CD4-positive, alpha-beta T cell treated with Interleukin-17A for 4 hours (primary cell): ENCODE data around the gene SLAMF7.
"Not testable (repeated sequence)": the region's sequence is repeated elsewhere in the genome, so short reads cannot be mapped to it uniquely, and the experiment has no call there.

ENCODE experiments used
- DNase-seq: peaks from one replicate; pipeline ENCODE4 v3.0.0-alpha.2; 2020; ENCODE audit warnings: mixed read lengths

Gene SLAMF7

GRCh38 chr1:160721473-160721872, 17.6 kb upstream of the SLAMF7 start:
- no peak for DNase-seq

- DNase-seq, result no peak
These were observed 16.3 kb upstream of the SLAMF7 start for GRCh38 chr1:160722726-160723125.

GRCh38 chr1:160723332-160723731, 15.7 kb upstream of the SLAMF7 start:
- DNase-seq, result no peak

GRCh38 chr1:160724465-160725242, 14.4 kb upstream of the SLAMF7 start:
- DNase-seq, result no peak

GRCh38 chr1:160726114-160726497, 12.9 kb upstream of the SLAMF7 start:
- DNase-seq, result no peak

- peak; percentile 69 for DNase-seq
These were observed 12.3 kb upstream of the SLAMF7 start for GRCh38 chr1:160726498-160727315.

GRCh38 chr1:160727316-160727640, 11.8 kb upstream of the SLAMF7 start:
- no peak for DNase-seq

- not testable (repeated sequence) for DNase-seq
These were observed 7.5 kb upstream of the SLAMF7 start for GRCh38 chr1:160731564-160731963.

- DNase-seq, result no peak
These were observed 7.1 kb upstream of the SLAMF7 start for GRCh38 chr1:160731990-160732389.

GRCh38 chr1:160733898-160734297, 5.1 kb upstream of the SLAMF7 start:
- no peak for DNase-seq

GRCh38 chr1:160734301-160734700, 4.7 kb upstream of the SLAMF7 start:
- no peak for DNase-seq

GRCh38 chr1:160738271-160738670, 776 bp upstream of the SLAMF7 start:
- no peak for DNase-seq

- no peak for DNase-seq
These were observed 1.2 kb downstream of the SLAMF7 start for GRCh38 chr1:160740133-160740688.

GRCh38 chr1:160741092-160741501, 2.0 kb downstream of the SLAMF7 start:
- no peak for DNase-seq

GRCh38 chr1:160741612-160742348, 2.7 kb downstream of the SLAMF7 start:
- DNase-seq, result no peak

GRCh38 chr1:160742428-160743127, 3.5 kb downstream of the SLAMF7 start:
- DNase-seq, result no peak

- DNase-seq, result no peak
These were observed 4.2 kb downstream of the SLAMF7 start for GRCh38 chr1:160743266-160743665.

GRCh38 chr1:160744199-160744851, 5.3 kb downstream of the SLAMF7 start:
- DNase-seq, result peak; percentile 15

- DNase-seq, result no peak
These were observed 5.9 kb downstream of the SLAMF7 start for GRCh38 chr1:160744852-160745520.

- no peak for DNase-seq
These were observed 6.5 kb downstream of the SLAMF7 start for GRCh38 chr1:160745551-160745950.

GRCh38 chr1:160746836-160747500, 7.9 kb downstream of the SLAMF7 start:
- DNase-seq, result no peak
